C4-2B (cell line): ENCODE results near the gene PSMG4.

Experiments
- H3K27ac ChIP-seq: fragments of 450-650 bp; 2 replicates; pipeline ENCODE4 v1.5.1; 2017
- ZFX ChIP-seq: fragments of 450-650 bp; IDR thresholded peaks from 2 replicates; pipeline ENCODE4 v1.6.1; 2017
- TF ChIP-seq, protein P1 (sequence below): fragments of 450-650 bp; conservative IDR thresholded peaks from 2 replicates; pipeline ENCODE4 v1.5.1; 2017; ENCODE audit warnings: mild to moderate bottlenecking

The PSMG4 gene

DNA sequence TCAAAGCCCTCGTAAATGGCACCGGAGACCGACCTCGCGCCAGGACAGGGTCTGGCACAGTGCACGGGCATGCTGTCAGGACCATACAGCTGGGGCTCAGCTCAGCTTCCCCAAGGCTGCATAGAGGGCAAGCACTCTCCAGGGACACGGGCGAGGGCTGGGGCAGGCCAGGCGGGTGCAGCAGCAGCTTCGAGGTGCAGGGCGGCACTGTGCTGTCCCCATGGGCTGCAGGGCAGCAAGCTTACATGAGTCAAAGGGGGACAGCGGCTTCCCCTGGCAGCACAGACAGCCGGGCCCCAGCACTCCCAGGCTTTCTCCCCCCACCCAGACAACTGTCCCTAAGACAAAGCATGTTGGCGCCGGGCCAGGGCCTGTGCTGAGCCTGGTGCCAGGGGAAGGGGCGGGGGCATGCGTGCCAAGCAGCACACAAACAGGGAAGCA is 25.7 kb downstream of the PSMG4 start:
- peak overlapping the region; percentile 46 for H3K27ac ChIP-seq
- TF ChIP-seq ZFX = no peak
- TF ChIP-seq, protein P1, sequence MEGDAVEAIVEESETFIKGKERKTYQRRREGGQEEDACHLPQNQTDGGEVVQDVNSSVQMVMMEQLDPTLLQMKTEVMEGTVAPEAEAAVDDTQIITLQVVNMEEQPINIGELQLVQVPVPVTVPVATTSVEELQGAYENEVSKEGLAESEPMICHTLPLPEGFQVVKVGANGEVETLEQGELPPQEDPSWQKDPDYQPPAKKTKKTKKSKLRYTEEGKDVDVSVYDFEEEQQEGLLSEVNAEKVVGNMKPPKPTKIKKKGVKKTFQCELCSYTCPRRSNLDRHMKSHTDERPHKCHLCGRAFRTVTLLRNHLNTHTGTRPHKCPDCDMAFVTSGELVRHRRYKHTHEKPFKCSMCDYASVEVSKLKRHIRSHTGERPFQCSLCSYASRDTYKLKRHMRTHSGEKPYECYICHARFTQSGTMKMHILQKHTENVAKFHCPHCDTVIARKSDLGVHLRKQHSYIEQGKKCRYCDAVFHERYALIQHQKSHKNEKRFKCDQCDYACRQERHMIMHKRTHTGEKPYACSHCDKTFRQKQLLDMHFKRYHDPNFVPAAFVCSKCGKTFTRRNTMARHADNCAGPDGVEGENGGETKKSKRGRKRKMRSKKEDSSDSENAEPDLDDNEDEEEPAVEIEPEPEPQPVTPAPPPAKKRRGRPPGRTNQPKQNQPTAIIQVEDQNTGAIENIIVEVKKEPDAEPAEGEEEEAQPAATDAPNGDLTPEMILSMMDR = no peak

DNA sequence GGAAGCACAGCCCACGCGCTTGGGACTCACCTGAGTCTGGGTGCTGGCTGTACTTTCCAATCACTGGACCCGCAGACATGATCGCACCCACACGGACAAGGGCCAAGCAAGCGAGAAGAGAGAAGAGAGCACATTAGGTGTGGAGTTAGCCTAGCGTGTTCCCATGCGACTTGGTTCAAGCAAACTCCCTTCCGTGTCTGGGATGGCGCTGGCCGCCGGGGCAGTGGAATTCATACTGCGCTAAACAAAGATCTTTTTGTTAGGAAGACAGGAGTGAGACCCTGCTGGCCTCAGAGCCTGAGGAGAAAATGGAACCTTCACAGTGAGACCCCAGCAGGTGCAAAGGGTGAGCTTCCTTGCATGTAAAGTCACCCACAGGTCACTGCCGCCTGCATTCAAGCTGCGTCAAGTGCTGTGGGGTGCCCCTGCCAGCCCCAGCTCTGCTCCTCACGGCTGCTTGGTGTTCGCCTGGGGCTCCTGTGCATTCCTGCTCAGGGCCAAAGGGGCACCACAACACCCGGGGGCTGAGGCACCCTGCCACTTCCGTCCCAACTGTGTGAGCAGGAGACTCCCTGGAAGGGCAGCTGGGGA is 26.4 kb downstream of the PSMG4 start:
- H3K27ac ChIP-seq = peak overlapping the region; percentile 46; the same call in 1 of the 2 replicates
- TF ChIP-seq, protein P1 = no peak
- TF ChIP-seq ZFX = no peak

DNA sequence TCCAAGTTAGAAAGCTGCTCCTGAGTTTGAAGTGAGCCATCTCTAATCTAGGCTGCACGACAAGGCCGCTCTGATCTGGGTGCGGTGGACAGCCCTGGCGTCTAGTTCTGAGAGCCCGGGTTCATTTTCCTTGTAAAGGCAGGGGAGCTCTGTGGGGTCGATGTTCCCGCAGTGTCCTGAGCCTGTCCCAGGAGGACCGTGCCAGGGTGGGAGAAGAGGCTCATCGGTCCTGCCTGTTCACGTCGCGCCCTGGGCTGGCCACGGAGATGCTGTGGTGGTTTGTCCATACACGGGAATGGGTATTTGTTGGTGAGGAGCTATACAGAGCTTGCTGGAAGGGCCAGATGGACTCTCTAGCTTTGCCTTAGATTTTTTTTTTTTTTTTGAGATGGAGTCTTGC is 27.0 kb downstream of the PSMG4 start:
- TF ChIP-seq ZFX = no peak
- TF ChIP-seq, protein P1 = no peak

DNA sequence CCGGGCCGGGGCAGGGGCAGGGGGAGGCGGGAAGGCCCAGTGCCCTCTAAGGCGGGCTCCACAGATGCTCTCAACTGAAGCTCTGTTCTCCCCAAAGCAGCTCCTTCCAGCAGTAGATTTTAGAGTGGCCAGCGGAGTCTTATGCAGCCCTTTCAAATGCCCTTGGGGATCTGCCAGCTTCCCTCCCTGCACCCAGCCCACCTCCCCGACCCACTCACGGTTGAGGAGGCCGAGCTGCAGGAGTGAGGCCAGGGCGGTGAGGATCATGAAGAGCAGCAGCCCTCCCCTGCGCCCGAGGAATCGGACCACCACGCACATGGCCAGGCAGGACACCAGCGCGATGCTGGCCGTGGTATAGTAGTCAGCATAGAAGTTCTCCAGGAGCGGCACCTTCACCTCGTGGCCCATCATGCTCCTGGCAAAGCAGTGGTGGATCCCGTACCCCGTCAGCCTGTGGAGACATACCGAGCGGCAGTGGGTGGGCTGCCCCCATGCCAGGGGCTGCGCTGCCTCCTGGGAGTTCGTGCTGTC is 28.0 kb downstream of the PSMG4 start:
- no peak for TF ChIP-seq ZFX
- TF ChIP-seq, protein P1 = no peak
- H3K27ac ChIP-seq = no peak overlapping the region

More for the DNA sequence above, 27.0 kb downstream of the PSMG4 start:
- no peak overlapping the region for H3K27ac ChIP-seq

DNA sequence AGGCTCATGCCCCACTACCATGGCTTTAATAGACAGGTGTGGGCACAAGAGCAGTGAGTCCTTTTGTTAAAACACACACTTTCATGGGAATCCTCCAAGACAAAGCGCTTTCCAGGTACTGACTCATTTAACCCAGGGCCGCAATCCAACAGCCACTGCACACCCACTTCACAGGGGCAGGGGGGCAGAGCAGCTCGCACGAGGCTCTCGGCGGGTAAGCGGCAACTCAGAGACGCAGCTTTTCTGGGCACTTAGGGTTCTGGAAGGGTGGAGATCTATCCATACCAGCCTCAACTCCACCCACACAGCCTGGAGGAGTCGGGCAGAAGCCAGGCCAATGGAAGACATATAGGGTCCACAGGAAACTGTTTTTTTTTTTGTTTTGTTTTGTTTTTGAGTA is 28.6 kb downstream of the PSMG4 start:
- no peak for TF ChIP-seq ZFX
- TF ChIP-seq, protein P1 = no peak
- no peak overlapping the region for H3K27ac ChIP-seq

DNA sequence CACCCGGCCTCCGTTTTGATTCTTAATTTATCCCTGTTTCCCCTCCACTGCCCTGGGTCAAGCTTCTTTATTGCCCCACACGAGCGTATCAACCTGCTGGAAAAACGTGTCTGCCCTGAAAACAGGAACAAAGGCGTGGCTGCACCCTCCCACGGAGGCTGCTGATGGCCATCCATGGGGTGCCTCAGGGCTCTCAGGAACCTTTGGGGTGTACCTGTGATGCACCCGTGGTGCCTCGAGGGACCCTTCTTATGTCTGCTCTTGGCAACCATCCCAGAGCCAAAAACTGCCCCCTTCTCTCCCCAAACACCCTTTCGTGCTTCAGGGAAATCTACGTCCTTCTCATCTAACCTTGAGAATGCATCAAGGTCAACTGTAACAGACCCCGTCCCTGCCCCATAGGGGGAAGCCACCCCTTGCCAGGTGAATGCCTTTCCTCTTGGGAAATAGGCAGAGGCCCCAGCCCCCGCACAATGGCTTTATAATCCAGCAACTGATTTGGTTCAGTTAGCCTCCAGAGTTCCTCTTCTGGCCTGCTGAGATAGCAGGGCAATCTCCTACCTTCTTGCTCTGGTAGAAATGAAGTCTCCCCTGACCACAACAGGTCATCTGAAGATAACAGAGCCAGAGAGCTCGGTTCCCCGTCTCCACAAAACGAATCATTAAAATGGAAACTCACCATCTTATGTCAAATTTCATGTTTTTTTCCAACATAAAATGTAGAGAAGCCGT is 29.4 kb downstream of the PSMG4 start:
- TF ChIP-seq, protein P1 = no peak
- no peak for TF ChIP-seq ZFX

More for the DNA sequence above, 29.4 kb downstream of the PSMG4 start:
- no peak overlapping the region for H3K27ac ChIP-seq
